Karpas-422 (cell line): ENCODE data around the gene OR2L8. TPM values are rescaled to one million over a fixed set of nuclear protein-coding genes. Genes with fewer than 3 reads are reported as not detected.

Experiments used
- DNase-seq: peaks from one replicate; pipeline ENCODE4 v3.0.0-alpha.2; 2015
- H2AFZ ChIP-seq: fragments of 200-600 bp; sonication (generic); 2 replicates; pipeline ENCODE4 v1.6.1; 2014; ENCODE audit warnings: antibody characterized with exemption, low read length, mixed read lengths
- H3K27ac ChIP-seq: fragments of 200-600 bp; sonication (generic); 2 replicates; pipeline ENCODE4 v1.5.1; 2014; ENCODE audit warnings: mild to moderate bottlenecking, low read length, moderate library complexity
- H3K27me3 ChIP-seq: fragments of 200-600 bp; sonication (generic); 2 replicates; pipeline ENCODE4 v1.6.1; 2014; ENCODE audit warnings: low read length, mixed read lengths
- H3K36me3 ChIP-seq: fragments of 200-600 bp; sonication (generic); 2 replicates; pipeline ENCODE4 v1.6.1; 2014; ENCODE audit warnings: low read length, mixed read lengths; ENCODE audit not compliant: insufficient read depth
- H3K4me1 ChIP-seq: fragments of 200-600 bp; sonication (generic); 2 replicates; pipeline ENCODE4 v1.6.1; 2014; ENCODE audit warnings: mild to moderate bottlenecking, low read length, mixed read lengths
- H3K4me2 ChIP-seq: fragments of 200-600 bp; sonication (generic); 2 replicates; pipeline ENCODE4 v1.6.1; 2014; ENCODE audit warnings: low read length, low read depth, mild to moderate bottlenecking; ENCODE audit not compliant: poor library complexity, severe bottlenecking
- H3K4me3 ChIP-seq: fragments of 200-600 bp; sonication (generic); 2 replicates; pipeline ENCODE4 v1.5.1; 2014; ENCODE audit warnings: mild to moderate bottlenecking, antibody characterized with exemption, low read length, mixed read lengths
- H3K79me2 ChIP-seq: fragments of 200-600 bp; sonication (generic); 2 replicates; pipeline ENCODE4 v1.6.1; 2014; ENCODE audit warnings: mild to moderate bottlenecking, low read length, mixed read lengths
- H3K9ac ChIP-seq: fragments of 200-600 bp; sonication (generic); 2 replicates; pipeline ENCODE4 v1.6.0; 2014; ENCODE audit warnings: low read length
- H3K9me2 ChIP-seq: fragments of 200-600 bp; sonication (generic), shearing (Covaris generic); replicated peaks from 2 replicates; pipeline ENCODE4 v1.6.0; 2014; ENCODE audit warnings: mild to moderate bottlenecking, low read length, moderate library complexity; ENCODE audit not compliant: insufficient read depth
- H3K9me3 ChIP-seq: fragments of 300-700, 200-600 bp; sonication (generic); 2 replicates; pipeline ENCODE4 v1.6.1; 2014; ENCODE audit warnings: low read length, mixed read lengths
- H4K20me1 ChIP-seq: fragments of 200-600 bp; sonication (generic); 2 replicates; pipeline ENCODE4 v1.6.1; 2014; ENCODE audit warnings: mild to moderate bottlenecking, antibody characterized with exemption, low read length, low read depth; ENCODE audit not compliant: insufficient read depth
- total RNA-seq: library from RNA; depleted of rRNA; stranded (reverse); fragments of >200 nt; shearing (Covaris generic); gene quantifications from 2 replicates; pipeline ENCODE4 v1.2.3, GENCODE V29; 2014; ENCODE audit warnings: low replicate concordance; rRNA removed

Gene OR2L8
- not detected in 2 replicates for total RNA-seq

GRCh38 chr1:247948558-247948957 lies at the start of gene OR2L8:
Gene OR2L8, plus strand, starts transcription at chr1:247948858. Its CDS starts 0 bp downstream, at chr1:247948858.
- Histone ChIP-seq H3K4me2 (no peak within 1 kb of the TSS), H3K9me3 (no peaks in the 10 kb centered on the region; the same call in 1 of the 2 replicates), H3K79me2 (no peaks in the 10 kb centered on the region), H3K9me2 (no peaks in the 10 kb centered on the region), H4K20me1 (no peaks in the 10 kb centered on the region), H3K27ac (no peak within 1 kb of the TSS), H3K9ac (no peak within 1 kb of the TSS), H3K36me3 (no peaks in the 10 kb centered on the region), H3K27me3 (no peaks in the 10 kb centered on the region), H3K4me1 (no peaks in the 10 kb centered on the region), H3K4me3 (no peak within 1 kb of the TSS), H2AFZ (no peak within 1 kb of the TSS)
- DNase-seq, result no peak

GRCh38 chr1:247904122-247904521 lies 44.5 kb upstream of the OR2L8 start:
- no peak for DNase-seq
- no peaks in the 10 kb centered on the region for H4K20me1 ChIP-seq
- no peak overlapping the region for H2AFZ ChIP-seq
- no peak overlapping the region for H3K27ac ChIP-seq
- H3K9me3 ChIP-seq, result 0 out of 2 replicates have a peak, but pooled peaks cover 3% of the 10 kb centered on the region
- H3K4me3 ChIP-seq, result no peak overlapping the region
- H3K27me3 ChIP-seq, result no peaks in the 10 kb centered on the region
- no peak overlapping the region for H3K9ac ChIP-seq
- no peaks in the 10 kb centered on the region for H3K79me2 ChIP-seq
- H3K4me1 ChIP-seq, result no peaks in the 10 kb centered on the region
- no peak overlapping the region for H3K4me2 ChIP-seq
- H3K36me3 ChIP-seq, result no peaks in the 10 kb centered on the region
- H3K9me2 ChIP-seq, result no peaks in the 10 kb centered on the region

GRCh38 chr1:247905181-247905580 lies 43.5 kb upstream of the OR2L8 start:
- H3K4me3 ChIP-seq, result no peak overlapping the region
- DNase-seq, result no peak
- H3K36me3 ChIP-seq, result no peaks in the 10 kb centered on the region
- H3K4me2 ChIP-seq, result no peak overlapping the region
- H3K9me2 ChIP-seq, result no peaks in the 10 kb centered on the region
- no peaks in the 10 kb centered on the region for H3K27me3 ChIP-seq
- H3K79me2 ChIP-seq, result no peaks in the 10 kb centered on the region
- H3K4me1 ChIP-seq, result no peaks in the 10 kb centered on the region
- H4K20me1 ChIP-seq, result no peaks in the 10 kb centered on the region
- H3K9me3 ChIP-seq, result 0 out of 2 replicates have a peak, but pooled peaks cover 3% of the 10 kb centered on the region
- no peak overlapping the region for H3K27ac ChIP-seq
- no peak overlapping the region for H2AFZ ChIP-seq
- H3K9ac ChIP-seq, result no peak overlapping the region

DNA sequence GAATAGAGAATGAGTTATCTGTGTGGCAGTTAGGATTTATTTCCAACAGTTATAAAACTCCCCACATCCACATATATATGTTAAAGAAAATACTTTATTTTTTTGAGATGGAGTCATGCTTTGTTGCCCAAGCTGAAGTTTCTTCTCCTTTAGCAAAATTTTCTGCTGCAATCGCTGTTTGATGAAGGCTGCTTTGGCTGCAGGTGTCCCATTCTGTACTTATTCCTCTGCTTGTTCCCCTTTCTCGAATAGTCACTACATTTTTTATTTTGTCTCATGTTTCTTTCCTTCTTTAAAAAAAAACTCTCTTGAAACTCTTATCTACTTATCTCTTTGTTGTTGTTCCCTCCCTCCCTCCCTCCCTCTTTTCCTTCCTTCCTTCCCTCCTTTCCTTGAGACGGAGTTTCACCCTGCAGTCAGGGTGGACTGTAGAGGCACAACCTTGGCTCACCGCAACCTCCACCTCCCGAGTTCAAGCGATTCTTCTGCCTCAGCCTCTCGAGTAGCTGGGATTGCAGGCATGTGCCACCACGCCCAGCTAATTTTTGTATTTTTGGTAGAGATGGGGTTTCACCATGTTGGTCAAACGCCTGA lies 42.7 kb upstream of the OR2L8 start:
- H3K4me3 ChIP-seq, result no peak overlapping the region
- H3K9ac ChIP-seq, result no peak overlapping the region
- no peaks in the 10 kb centered on the region for H3K79me2 ChIP-seq
- H3K9me3 ChIP-seq, result 0 out of 2 replicates have a peak, but pooled peaks cover 3% of the 10 kb centered on the region
- DNase-seq, result no peak
- H3K4me2 ChIP-seq, result no peak overlapping the region
- no peaks in the 10 kb centered on the region for H4K20me1 ChIP-seq
- no peaks in the 10 kb centered on the region for H3K36me3 ChIP-seq
- no peak overlapping the region for H2AFZ ChIP-seq
- no peaks in the 10 kb centered on the region for H3K4me1 ChIP-seq
- H3K27me3 ChIP-seq, result no peaks in the 10 kb centered on the region
- no peaks in the 10 kb centered on the region for H3K9me2 ChIP-seq
- H3K27ac ChIP-seq, result no peak overlapping the region

GRCh38 chr1:247906504-247907047 lies 42.1 kb upstream of the OR2L8 start:
- no peaks in the 10 kb centered on the region for H3K36me3 ChIP-seq
- no peaks in the 10 kb centered on the region for H3K9me2 ChIP-seq
- H3K9ac ChIP-seq, result no peak overlapping the region
- no peaks in the 10 kb centered on the region for H3K27me3 ChIP-seq
- no peaks in the 10 kb centered on the region for H3K79me2 ChIP-seq
- H2AFZ ChIP-seq, result no peak overlapping the region
- no peaks in the 10 kb centered on the region for H3K4me1 ChIP-seq
- 0 out of 2 replicates have a peak, but pooled peaks cover 3% of the 10 kb centered on the region for H3K9me3 ChIP-seq
- H4K20me1 ChIP-seq, result no peaks in the 10 kb centered on the region
- H3K4me2 ChIP-seq, result no peak overlapping the region
- no peak for DNase-seq
- no peak overlapping the region for H3K4me3 ChIP-seq
- no peak overlapping the region for H3K27ac ChIP-seq

DNA sequence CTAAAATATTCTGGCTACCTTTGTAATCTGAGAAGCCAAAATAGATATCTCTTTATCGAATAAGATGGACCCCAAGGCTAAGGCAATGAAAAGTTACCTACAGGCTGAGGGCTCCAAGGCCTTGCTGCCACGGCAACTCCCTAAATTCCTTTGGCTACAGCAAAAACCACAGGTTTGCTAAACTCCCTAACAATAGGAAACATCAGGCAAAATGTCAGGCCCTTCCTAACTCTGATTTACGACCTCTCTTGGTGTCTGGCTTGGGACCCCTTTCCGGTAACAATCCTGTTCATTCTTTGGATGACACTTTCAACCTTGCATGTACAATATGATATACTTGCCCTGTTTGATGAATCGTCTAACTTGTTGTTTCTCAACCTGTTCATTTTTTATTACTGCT lies 39.9 kb upstream of the OR2L8 start:
- no peak overlapping the region for H3K9ac ChIP-seq
- H3K4me2 ChIP-seq, result no peak overlapping the region
- H3K4me3 ChIP-seq, result no peak overlapping the region
- 0 out of 2 replicates have a peak, but pooled peaks cover 3% of the 10 kb centered on the region for H3K9me3 ChIP-seq
- no peaks in the 10 kb centered on the region for H3K9me2 ChIP-seq
- no peaks in the 10 kb centered on the region for H3K79me2 ChIP-seq
- H2AFZ ChIP-seq, result no peak overlapping the region
- no peaks in the 10 kb centered on the region for H4K20me1 ChIP-seq
- no peaks in the 10 kb centered on the region for H3K4me1 ChIP-seq
- no peak for DNase-seq
- no peaks in the 10 kb centered on the region for H3K36me3 ChIP-seq
- H3K27me3 ChIP-seq, result no peaks in the 10 kb centered on the region
- H3K27ac ChIP-seq, result no peak overlapping the region

DNA sequence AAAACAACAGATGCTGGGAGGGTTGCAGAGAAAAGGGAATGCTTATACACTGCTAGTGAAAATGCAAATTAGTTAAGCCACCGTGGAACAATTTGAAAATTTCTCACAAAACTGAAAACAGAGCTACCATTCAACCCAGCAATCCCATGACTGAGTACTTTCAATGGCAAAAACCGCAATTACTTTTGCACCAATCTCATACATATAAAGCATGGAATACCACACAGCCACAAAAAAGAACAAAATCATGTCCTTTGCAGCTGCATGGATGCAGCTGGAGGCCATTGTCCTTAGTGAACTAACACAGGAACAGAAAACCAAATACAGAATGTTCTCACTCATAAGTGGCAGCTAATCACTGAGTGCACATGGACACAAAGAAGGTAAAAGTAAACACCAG lies 34.9 kb upstream of the OR2L8 start:
- H3K4me3 ChIP-seq, result no peak overlapping the region
- no peak overlapping the region for H3K27ac ChIP-seq
- no peaks in the 10 kb centered on the region for H3K79me2 ChIP-seq
- no peak overlapping the region for H2AFZ ChIP-seq
- no peaks in the 10 kb centered on the region for H3K4me1 ChIP-seq
- no peaks in the 10 kb centered on the region for H4K20me1 ChIP-seq
- H3K9ac ChIP-seq, result no peak overlapping the region
- H3K27me3 ChIP-seq, result no peaks in the 10 kb centered on the region
- H3K9me3 ChIP-seq, result no peaks in the 10 kb centered on the region
- no peaks in the 10 kb centered on the region for H3K9me2 ChIP-seq
- no peak overlapping the region for H3K4me2 ChIP-seq
- H3K36me3 ChIP-seq, result no peaks in the 10 kb centered on the region
- no peak for DNase-seq

DNA sequence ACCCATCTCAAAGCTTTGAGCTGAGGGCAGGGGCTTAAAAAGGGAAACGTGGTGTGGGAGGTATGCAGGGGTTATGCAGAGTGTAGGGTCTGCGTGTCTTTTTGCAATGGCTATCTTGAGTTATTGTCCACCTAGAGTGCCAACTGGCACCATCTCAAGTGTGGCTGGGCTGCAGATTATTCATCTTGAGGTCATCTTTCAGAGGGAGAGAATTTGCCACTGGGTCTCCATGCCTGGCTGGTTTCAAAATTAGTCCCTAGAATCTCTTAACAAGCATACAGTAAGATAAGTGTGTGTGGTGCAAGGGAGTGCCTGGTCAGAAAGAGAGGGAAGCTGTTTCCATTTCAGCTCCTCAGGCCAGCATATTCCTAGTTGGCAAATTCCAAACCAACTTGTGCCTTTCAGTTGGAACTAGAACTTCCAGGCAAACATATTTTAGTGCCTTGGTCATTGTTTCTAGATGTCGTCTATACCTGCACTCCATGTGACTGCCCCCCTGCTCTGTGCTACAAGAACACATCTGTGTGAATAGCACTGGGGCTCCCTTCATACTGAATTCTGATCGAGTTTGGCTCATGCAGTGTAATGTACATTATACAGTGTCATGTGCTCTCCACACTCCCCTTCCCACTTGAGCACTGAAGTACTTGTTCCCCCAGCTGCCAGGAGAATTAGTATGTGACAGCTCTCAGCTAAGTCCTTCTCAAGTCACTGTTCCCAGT lies 33.6 kb upstream of the OR2L8 start:
- no peaks in the 10 kb centered on the region for H4K20me1 ChIP-seq
- no peak overlapping the region for H3K4me2 ChIP-seq
- no peak overlapping the region for H3K4me3 ChIP-seq
- no peak overlapping the region for H3K27ac ChIP-seq
- no peaks in the 10 kb centered on the region for H3K4me1 ChIP-seq
- no peaks in the 10 kb centered on the region for H3K9me2 ChIP-seq
- H3K79me2 ChIP-seq, result no peaks in the 10 kb centered on the region
- H3K9ac ChIP-seq, result no peak overlapping the region
- no peak for DNase-seq
- no peaks in the 10 kb centered on the region for H3K36me3 ChIP-seq
- H3K9me3 ChIP-seq, result no peaks in the 10 kb centered on the region
- H3K27me3 ChIP-seq, result no peaks in the 10 kb centered on the region
- no peak overlapping the region for H2AFZ ChIP-seq
